ENCODE data around the gene OCIAD1.
"Not testable (repeated sequence)": the region's sequence is repeated elsewhere in the genome, so short reads cannot be mapped to it uniquely, and the experiment has no call there.

Gene OCIAD1

GRCh38 chr4:48889750-48890149, 58.9 kb downstream of the OCIAD1 start:
- not testable (repeated sequence) for DNase-seq (ENCODE audit: low read depth, low spot score)

- DNase-seq (ENCODE audit: low read depth, low spot score): no peak
Measured at GRCh38 chr4:48891028-48891619, 60.2 kb downstream of the OCIAD1 start.

GRCh38 chr4:48896845-48897244, 66.0 kb downstream of the OCIAD1 start:
- no peak for DNase-seq (ENCODE audit: low read depth, low spot score)

GRCh38 chr4:48898733-48899431, 68.0 kb downstream of the OCIAD1 start:
- no peak for DNase-seq (ENCODE audit: low read depth, low spot score)

GRCh38 chr4:48899432-48899749, 68.5 kb downstream of the OCIAD1 start:
- no peak for DNase-seq (ENCODE audit: low read depth, low spot score)

GRCh38 chr4:48899950-48900349, 69.1 kb downstream of the OCIAD1 start:
- DNase-seq (ENCODE audit: low read depth, low spot score): no peak

- no peak for DNase-seq (ENCODE audit: low read depth, low spot score)
Measured at GRCh38 chr4:48901196-48901595, 70.3 kb downstream of the OCIAD1 start.

- DNase-seq (ENCODE audit: low read depth, low spot score): no peak
Measured at GRCh38 chr4:48902266-48902665, 71.4 kb downstream of the OCIAD1 start.

GRCh38 chr4:48904101-48904500, 73.2 kb downstream of the OCIAD1 start:
- no peak for DNase-seq (ENCODE audit: low read depth, low spot score)

- no peak for DNase-seq (ENCODE audit: low read depth, low spot score)
Measured at GRCh38 chr4:48904541-48905142, 73.8 kb downstream of the OCIAD1 start.

- no peak for DNase-seq (ENCODE audit: low read depth, low spot score)
Measured at GRCh38 chr4:48905363-48906015, 74.6 kb downstream of the OCIAD1 start.

GRCh38 chr4:48906206-48907173, 75.6 kb downstream of the OCIAD1 start, which contains the start of gene OCIAD2:
Gene OCIAD2 (minus strand): TSS chr4:48906774. CDS start chr4:48904549, 2,225 bp downstream.
- no peak for DNase-seq (ENCODE audit: low read depth, low spot score)

- DNase-seq (ENCODE audit: low read depth, low spot score): no peak
Measured at GRCh38 chr4:48907706-48908477, 77.0 kb downstream of the OCIAD1 start.

- no peak for DNase-seq (ENCODE audit: low read depth, low spot score)
Measured at GRCh38 chr4:48908687-48909086, 77.8 kb downstream of the OCIAD1 start.

GRCh38 chr4:48909697-48910096, 78.8 kb downstream of the OCIAD1 start:
- peak; percentile 82 for DNase-seq (ENCODE audit: low read depth, low spot score)

GRCh38 chr4:48910511-48910910, 79.6 kb downstream of the OCIAD1 start:
- no peak for DNase-seq (ENCODE audit: low read depth, low spot score)
